HepG2 (cell line): ENCODE data around the gene ACADS. TPM values are rescaled to one million over a fixed set of nuclear protein-coding genes. Genes with fewer than 3 reads are reported as not detected.

ENCODE experiments used
- AGO1 ChIP-seq: fragments of 200-400 bp; formaldehyde crosslinking; IDR thresholded peaks from 2 replicates; pipeline ENCODE4 v1.6.1; 2017; ENCODE audit warnings: mild to moderate bottlenecking, low read depth, low read length, moderate library complexity; ENCODE audit not compliant: poor library complexity, severe bottlenecking
- CSRNP2 ChIP-seq: sonication (generic); formaldehyde crosslinking; conservative IDR thresholded peaks from 2 replicates; pipeline ENCODE4 v1.8.0; 2022; ENCODE audit warnings: low read depth, missing genetic modification reagents
- GPBP1L1 ChIP-seq: sonication (generic); formaldehyde crosslinking; IDR thresholded peaks from 2 replicates; pipeline ENCODE4 v1.5.0; 2020; ENCODE audit warnings: mild to moderate bottlenecking, missing genetic modification reagents
- HES4 ChIP-seq: sonication (generic); formaldehyde crosslinking; IDR thresholded peaks from 2 replicates; pipeline ENCODE4 v1.9.0; 2021; ENCODE audit warnings: mild to moderate bottlenecking, missing genetic modification reagents, borderline replicate concordance
- KLF12 ChIP-seq: sonication (generic); formaldehyde crosslinking; IDR thresholded peaks from 2 replicates; pipeline ENCODE4 v1.4.0; 2020; ENCODE audit warnings: missing genetic modification reagents, borderline replicate concordance
- NBN ChIP-seq: fragments of 450-650 bp; conservative IDR thresholded peaks from 2 replicates; pipeline ENCODE4 v1.6.1; 2017
- NFE2 ChIP-seq: sonication (generic); formaldehyde crosslinking; IDR thresholded peaks from 2 replicates; pipeline ENCODE4 v1.4.0; 2020; ENCODE audit warnings: missing genetic modification reagents
- NONO ChIP-seq, 2 experiments: fragments of 450-650 bp in 1 of 2; sonication (generic) in 1 of 2; formaldehyde crosslinking in 1 of 2; IDR thresholded peaks in 1 of 2; conservative IDR thresholded peaks in 1 of 2; 2 replicates each; pipeline versions ENCODE4 v1.6.1 to v1.8.0; 2017 to 2022; ENCODE audit warnings: mild to moderate bottlenecking in 1 of 2, missing genetic modification reagents in 1 of 2, moderate library complexity in 1 of 2
- NR3C1 ChIP-seq: sonication (generic); formaldehyde crosslinking; IDR thresholded peaks from 2 replicates; pipeline ENCODE4 v1.4.0; 2020; ENCODE audit warnings: missing genetic modification reagents
- ONECUT2 ChIP-seq: sonication (generic); formaldehyde crosslinking; IDR thresholded peaks from 2 replicates; pipeline ENCODE4 v1.4.0; 2020; ENCODE audit warnings: missing genetic modification reagents
- POLR2AphosphoS2 ChIP-seq: IDR thresholded peaks from 2 replicates; pipeline ENCODE4 v1.6.1; 2011; ENCODE audit warnings: low read depth, low read length, improper control_type of control experiment
- PRDM15 ChIP-seq: sonication (generic); formaldehyde crosslinking; IDR thresholded peaks from 2 replicates; pipeline ENCODE4 v1.4.0; 2020; ENCODE audit warnings: missing genetic modification reagents
- PTBP1 ChIP-seq: fragments of 200-400 bp; formaldehyde crosslinking; IDR thresholded peaks from 2 replicates; pipeline ENCODE4 v1.6.1; 2018; ENCODE audit warnings: low read length, low read depth; ENCODE audit not compliant: poor library complexity, severe bottlenecking
- RXRA ChIP-seq: sonication (generic); formaldehyde crosslinking; IDR thresholded peaks from 2 replicates; pipeline ENCODE4 v1.5.1; 2020; ENCODE audit warnings: missing genetic modification reagents
- SMAD1 ChIP-seq: sonication (generic); formaldehyde crosslinking; IDR thresholded peaks from 2 replicates; pipeline ENCODE4 v1.4.0; 2020; ENCODE audit warnings: missing genetic modification reagents, low read depth, mild to moderate bottlenecking, borderline replicate concordance
- ZBTB1 ChIP-seq: sonication (generic); formaldehyde crosslinking; IDR thresholded peaks from 2 replicates; pipeline ENCODE4 v1.4.0; 2020; ENCODE audit warnings: missing genetic modification reagents, borderline replicate concordance
- ZNF124 ChIP-seq: sonication (generic); formaldehyde crosslinking; IDR thresholded peaks from 2 replicates; pipeline ENCODE4 v1.4.0; 2020; ENCODE audit warnings: missing genetic modification reagents
- ZNF24 ChIP-seq: fragments of 450-650 bp; IDR thresholded peaks from 2 replicates; pipeline ENCODE4 v1.6.1; 2017; ENCODE audit warnings: antibody characterized with exemption, mild to moderate bottlenecking
- ZNF263 ChIP-seq: sonication (generic); formaldehyde crosslinking; IDR thresholded peaks from 2 replicates; pipeline ENCODE4 v1.4.0; 2020; ENCODE audit warnings: missing genetic modification reagents
- ZNF264 ChIP-seq: sonication (generic); formaldehyde crosslinking; IDR thresholded peaks from 2 replicates; pipeline ENCODE4 v1.4.0; 2020; ENCODE audit warnings: missing genetic modification reagents
- ZNF589 ChIP-seq: sonication (generic); formaldehyde crosslinking; conservative IDR thresholded peaks from 2 replicates; pipeline ENCODE4 v1.8.0; 2022; ENCODE audit warnings: mild to moderate bottlenecking, moderate library complexity, missing genetic modification reagents
- ZNF598 ChIP-seq: sonication (generic); formaldehyde crosslinking; IDR thresholded peaks from 2 replicates; pipeline ENCODE4 v1.5.1; 2020; ENCODE audit warnings: mild to moderate bottlenecking, missing genetic modification reagents, borderline replicate concordance
- ZSCAN21 ChIP-seq: sonication (generic); formaldehyde crosslinking; IDR thresholded peaks from 2 replicates; pipeline ENCODE4 v1.8.0; 2022; ENCODE audit warnings: mild to moderate bottlenecking, missing genetic modification reagents, moderate library complexity, borderline replicate concordance
- polyA plus RNA-seq, 8 experiments: library from polyadenylated mRNA; depleted of rRNA in 3 of 8; stranded (reverse) in 7 of 8; unstranded in 1 of 8; fragments of >200 nt; fragmentation: Illumina TruSeq in 4 of 8; extraction: Trizol in 4 of 8; gene quantifications; 2 replicates each; pipeline versions ENCODE4 v1.2.1 to v1.2.3, GENCODE V29; 2011 to 2016; ENCODE audit warnings: low read depth in 4 of 8, missing spikeins in 1 of 8, mixed read lengths in 1 of 8; ENCODE audit not compliant: insufficient read depth in 1 of 8
- total RNA-seq, 5 experiments: library from RNA; depleted of rRNA; stranded (reverse); fragments of >200 nt; fragmentation: Illumina TruSeq; extraction: Trizol; gene quantifications; 2 replicates each; pipeline ENCODE4 v1.2.3, GENCODE V29; 2016; ENCODE audit warnings: low read depth in 1 of 5

The ACADS gene
- total and polyA plus RNA-seq, 2 of the 13 experiments (the other 11 are each of a cell fraction or from before 2014, with no cell fraction given): 17.4 to 27.7 TPM

- TF ChIP-seq CSRNP2 (CRISPR knock-in tag) (no peak), ZNF589 (CRISPR knock-in tag) (peak; percentile 86; the same call in 1 of the 2 replicates), PTBP1 (no peak), ZBTB1 (CRISPR knock-in tag) (no peak), ZNF24 (no peak), NR3C1 (no peak), HES4 (CRISPR knock-in tag) (peak; percentile 49; the same call in 1 of the 2 replicates), ONECUT2 (CRISPR knock-in tag) (0 out of 2 replicates have a peak, but pooled peaks have one; percentile 21), ZSCAN21 (peak; percentile 82; the same call in 1 of the 2 replicates), NONO (IDR thresholded peaks at IDR 0.05) (no peak), NONO (CRISPR knock-in tag; conservative IDR thresholded peaks at IDR 0.05) (peak; percentile 89), NFE2 (CRISPR knock-in tag) (no peak), ZNF598 (no peak), GPBP1L1 (CRISPR knock-in tag) (no peak), POLR2AphosphoS2 (no peak), SMAD1 (no peak), ZNF263 (CRISPR knock-in tag) (peak; percentile 54; the same call in 1 of the 2 replicates), PRDM15 (CRISPR knock-in tag) (0 out of 2 replicates have a peak, but pooled peaks have one; percentile 16), KLF12 (CRISPR knock-in tag) (peak; percentile 75), ZNF124 (CRISPR knock-in tag) (peak; percentile 80), AGO1 (peak; percentile 18), NBN (no peak), ZNF264 (CRISPR knock-in tag) (peak; percentile 77), RXRA (CRISPR knock-in tag) (peak; percentile 39)
These were observed 38.7 kb upstream of the ACADS start, which contains the start of gene MLEC (continued) for GRCh38 chr12:120686690-120687577.
